Measurements from ENCODE around the gene HOXA3. TPM values are rescaled to one million over a fixed set of nuclear protein-coding genes. Genes with fewer than 3 reads are reported as not detected.

Gene HOXA3
- total and polyA plus RNA-seq, 2 of the 13 experiments (the other 11 are each of a cell fraction or from before 2014, with no cell fraction given) = 2.9 to 4.6 TPM

GRCh38 chr7:27101957-27102580, 50.3 kb downstream of the HOXA3 start:
- DNase-seq (ENCODE audit: low spot score) = no peak
- in situ Hi-C loops (cut with HindIII; ENCODE audit: extremely low pct_ligation_motif_present, low pct_unique_long_range_greater_than_20kb) = no loop called here
- CTCF ChIA-PET (ENCODE audit: low intra/inter-chr PET ratio, low total read pairs) = no interaction called here
- H3K4me1 ChIP-seq (ENCODE audit: insufficient read depth, low read length) = peaks cover 9% of the 10 kb centered on the region; the same call in 1 of the 2 replicates
- no peak overlapping the region for H3K4me2 ChIP-seq (ENCODE audit: low read depth, low read length)
- H2AFZ ChIP-seq (ENCODE audit: low read length) = no peak overlapping the region
- H3K9ac ChIP-seq (ENCODE audit: insufficient read depth, low read depth, low read length) = no peak overlapping the region
- no peak for FAIRE-seq
- no TSS peak for BruUV-seq (replicated peaks)
- no peaks in the 10 kb centered on the region for H3K36me3 ChIP-seq (replicated peaks in 1 of 2; ENCODE audit: control insufficient read depth in 1 of 2, insufficient read depth in 2 of 2, low read length in 2 of 2)
- H3K9me3 ChIP-seq (ENCODE audit: low read length) = no peaks in the 10 kb centered on the region
- H3K4me3 ChIP-seq (replicated peaks in 1 of 3; ENCODE audit: insufficient read depth in 1 of 3, low read depth in 2 of 3, low read length in 3 of 3) = no peak overlapping the region
- H4K20me1 ChIP-seq (ENCODE audit: insufficient read depth, low read length) = no peaks in the 10 kb centered on the region
- POLR2A ChIA-PET = no interaction called here
- no peak overlapping the region for H3K27ac ChIP-seq (ENCODE audit: extremely low read length, insufficient read depth, low read length)
- intact Hi-C loops (cut with micrococcal nuclease; ENCODE audit: unreplicated experiment) = no loop called here
- WGBS (ENCODE audit: low lambda C conversion rate) = 98% methylated on average over 39 of the region's 39 CpGs
- H3K27me3 ChIP-seq (ENCODE audit: control insufficient read depth in 1 of 2, insufficient read depth in 2 of 2, low read length in 2 of 2) = no peaks in the 10 kb centered on the region
- no peak for ATAC-seq
- H3K79me2 ChIP-seq (ENCODE audit: insufficient read depth, low read length) = no peaks in the 10 kb centered on the region
- TF ChIP-seq SATB2 (CRISPR knock-in tag; IDR thresholded peaks at IDR 0.05) (no peak), SP2 (CRISPR knock-in tag; IDR thresholded peaks at IDR 0.05) (no peak), ZNF556 (CRISPR knock-in tag; IDR thresholded peaks at IDR 0.05; ENCODE audit: borderline replicate concordance) (no peak), BRCA1 (CRISPR knock-in tag; IDR thresholded peaks at IDR 0.05) (no peak), ZFP62 (CRISPR knock-in tag; IDR thresholded peaks at IDR 0.05) (no peak), SIX1 (CRISPR knock-in tag; IDR thresholded peaks at IDR 0.05; ENCODE audit: borderline replicate concordance) (no peak), HNF4G (IDR thresholded peaks at IDR 0.05; ENCODE audit: borderline replicate concordance, low read depth, low read length) (no peak), HNF4G (CRISPR knock-in tag; IDR thresholded peaks at IDR 0.05; ENCODE audit: borderline replicate concordance, low read depth) (no peak), ZBTB46 (CRISPR knock-in tag; IDR thresholded peaks at IDR 0.05; ENCODE audit: borderline replicate concordance) (no peak), ZNF781 (CRISPR knock-in tag; IDR thresholded peaks at IDR 0.05; ENCODE audit: borderline replicate concordance, not compliant biosample characterization) (no peak), U2AF2 (IDR thresholded peaks at IDR 0.05; ENCODE audit: low read depth, low read length) (no peak)
- TF ChIP-seq, protein P1, sequence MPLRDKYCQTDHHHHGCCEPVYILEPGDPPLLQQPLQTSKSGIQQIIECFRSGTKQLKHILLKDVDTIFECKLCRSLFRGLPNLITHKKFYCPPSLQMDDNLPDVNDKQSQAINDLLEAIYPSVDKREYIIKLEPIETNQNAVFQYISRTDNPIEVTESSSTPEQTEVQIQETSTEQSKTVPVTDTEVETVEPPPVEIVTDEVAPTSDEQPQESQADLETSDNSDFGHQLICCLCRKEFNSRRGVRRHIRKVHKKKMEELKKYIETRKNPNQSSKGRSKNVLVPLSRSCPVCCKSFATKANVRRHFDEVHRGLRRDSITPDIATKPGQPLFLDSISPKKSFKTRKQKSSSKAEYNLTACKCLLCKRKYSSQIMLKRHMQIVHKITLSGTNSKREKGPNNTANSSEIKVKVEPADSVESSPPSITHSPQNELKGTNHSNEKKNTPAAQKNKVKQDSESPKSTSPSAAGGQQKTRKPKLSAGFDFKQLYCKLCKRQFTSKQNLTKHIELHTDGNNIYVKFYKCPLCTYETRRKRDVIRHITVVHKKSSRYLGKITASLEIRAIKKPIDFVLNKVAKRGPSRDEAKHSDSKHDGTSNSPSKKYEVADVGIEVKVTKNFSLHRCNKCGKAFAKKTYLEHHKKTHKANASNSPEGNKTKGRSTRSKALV (CRISPR knock-in tag; IDR thresholded peaks at IDR 0.05) = no peak
- TF ChIP-seq, protein P2, sequence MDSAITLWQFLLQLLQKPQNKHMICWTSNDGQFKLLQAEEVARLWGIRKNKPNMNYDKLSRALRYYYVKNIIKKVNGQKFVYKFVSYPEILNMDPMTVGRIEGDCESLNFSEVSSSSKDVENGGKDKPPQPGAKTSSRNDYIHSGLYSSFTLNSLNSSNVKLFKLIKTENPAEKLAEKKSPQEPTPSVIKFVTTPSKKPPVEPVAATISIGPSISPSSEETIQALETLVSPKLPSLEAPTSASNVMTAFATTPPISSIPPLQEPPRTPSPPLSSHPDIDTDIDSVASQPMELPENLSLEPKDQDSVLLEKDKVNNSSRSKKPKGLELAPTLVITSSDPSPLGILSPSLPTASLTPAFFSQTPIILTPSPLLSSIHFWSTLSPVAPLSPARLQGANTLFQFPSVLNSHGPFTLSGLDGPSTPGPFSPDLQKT (CRISPR knock-in tag; IDR thresholded peaks at IDR 0.05; ENCODE audit: borderline replicate concordance) = no peak
- TF ChIP-seq, protein P3, sequence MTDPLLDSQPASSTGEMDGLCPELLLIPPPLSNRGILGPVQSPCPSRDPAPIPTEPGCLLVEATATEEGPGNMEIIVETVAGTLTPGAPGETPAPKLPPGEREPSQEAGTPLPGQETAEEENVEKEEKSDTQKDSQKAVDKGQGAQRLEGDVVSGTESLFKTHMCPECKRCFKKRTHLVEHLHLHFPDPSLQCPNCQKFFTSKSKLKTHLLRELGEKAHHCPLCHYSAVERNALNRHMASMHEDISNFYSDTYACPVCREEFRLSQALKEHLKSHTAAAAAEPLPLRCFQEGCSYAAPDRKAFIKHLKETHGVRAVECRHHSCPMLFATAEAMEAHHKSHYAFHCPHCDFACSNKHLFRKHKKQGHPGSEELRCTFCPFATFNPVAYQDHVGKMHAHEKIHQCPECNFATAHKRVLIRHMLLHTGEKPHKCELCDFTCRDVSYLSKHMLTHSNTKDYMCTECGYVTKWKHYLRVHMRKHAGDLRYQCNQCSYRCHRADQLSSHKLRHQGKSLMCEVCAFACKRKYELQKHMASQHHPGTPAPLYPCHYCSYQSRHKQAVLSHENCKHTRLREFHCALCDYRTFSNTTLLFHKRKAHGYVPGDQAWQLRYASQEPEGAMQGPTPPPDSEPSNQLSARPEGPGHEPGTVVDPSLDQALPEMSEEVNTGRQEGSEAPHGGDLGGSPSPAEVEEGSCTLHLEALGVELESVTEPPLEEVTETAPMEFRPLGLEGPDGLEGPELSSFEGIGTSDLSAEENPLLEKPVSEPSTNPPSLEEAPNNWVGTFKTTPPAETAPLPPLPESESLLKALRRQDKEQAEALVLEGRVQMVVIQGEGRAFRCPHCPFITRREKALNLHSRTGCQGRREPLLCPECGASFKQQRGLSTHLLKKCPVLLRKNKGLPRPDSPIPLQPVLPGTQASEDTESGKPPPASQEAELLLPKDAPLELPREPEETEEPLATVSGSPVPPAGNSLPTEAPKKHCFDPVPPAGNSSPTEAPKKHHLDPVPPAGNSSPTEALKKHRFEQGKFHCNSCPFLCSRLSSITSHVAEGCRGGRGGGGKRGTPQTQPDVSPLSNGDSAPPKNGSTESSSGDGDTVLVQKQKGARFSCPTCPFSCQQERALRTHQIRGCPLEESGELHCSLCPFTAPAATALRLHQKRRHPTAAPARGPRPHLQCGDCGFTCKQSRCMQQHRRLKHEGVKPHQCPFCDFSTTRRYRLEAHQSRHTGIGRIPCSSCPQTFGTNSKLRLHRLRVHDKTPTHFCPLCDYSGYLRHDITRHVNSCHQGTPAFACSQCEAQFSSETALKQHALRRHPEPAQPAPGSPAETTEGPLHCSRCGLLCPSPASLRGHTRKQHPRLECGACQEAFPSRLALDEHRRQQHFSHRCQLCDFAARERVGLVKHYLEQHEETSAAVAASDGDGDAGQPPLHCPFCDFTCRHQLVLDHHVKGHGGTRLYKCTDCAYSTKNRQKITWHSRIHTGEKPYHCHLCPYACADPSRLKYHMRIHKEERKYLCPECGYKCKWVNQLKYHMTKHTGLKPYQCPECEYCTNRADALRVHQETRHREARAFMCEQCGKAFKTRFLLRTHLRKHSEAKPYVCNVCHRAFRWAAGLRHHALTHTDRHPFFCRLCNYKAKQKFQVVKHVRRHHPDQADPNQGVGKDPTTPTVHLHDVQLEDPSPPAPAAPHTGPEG (CRISPR knock-in tag; IDR thresholded peaks at IDR 0.05) = no peak

Data from HepG2 (cell line).